Karpas-422 (cell line): Measurements from ENCODE around the gene RNF166. TPM values are rescaled to one million over a fixed set of nuclear protein-coding genes. Genes with fewer than 3 reads are reported as not detected.
A peak's percentile ranks its signal among the peaks of the same experiment; 100 is the strongest.

ENCODE experiments used
- DNase-seq: peaks from one replicate; pipeline ENCODE4 v3.0.0-alpha.2; 2015
- H2AFZ ChIP-seq: fragments of 200-600 bp; sonication (generic); 2 replicates; pipeline ENCODE4 v1.6.1; 2014; ENCODE audit warnings: antibody characterized with exemption, low read length, mixed read lengths
- H3K27ac ChIP-seq: fragments of 200-600 bp; sonication (generic); 2 replicates; pipeline ENCODE4 v1.5.1; 2014; ENCODE audit warnings: mild to moderate bottlenecking, low read length, moderate library complexity
- H3K27me3 ChIP-seq: fragments of 200-600 bp; sonication (generic); 2 replicates; pipeline ENCODE4 v1.6.1; 2014; ENCODE audit warnings: low read length, mixed read lengths
- H3K36me3 ChIP-seq: fragments of 200-600 bp; sonication (generic); 2 replicates; pipeline ENCODE4 v1.6.1; 2014; ENCODE audit warnings: low read length, mixed read lengths; ENCODE audit not compliant: insufficient read depth
- H3K4me1 ChIP-seq: fragments of 200-600 bp; sonication (generic); 2 replicates; pipeline ENCODE4 v1.6.1; 2014; ENCODE audit warnings: mild to moderate bottlenecking, low read length, mixed read lengths
- H3K4me2 ChIP-seq: fragments of 200-600 bp; sonication (generic); 2 replicates; pipeline ENCODE4 v1.6.1; 2014; ENCODE audit warnings: low read length, low read depth, mild to moderate bottlenecking; ENCODE audit not compliant: poor library complexity, severe bottlenecking
- H3K4me3 ChIP-seq: fragments of 200-600 bp; sonication (generic); 2 replicates; pipeline ENCODE4 v1.5.1; 2014; ENCODE audit warnings: mild to moderate bottlenecking, antibody characterized with exemption, low read length, mixed read lengths
- H3K79me2 ChIP-seq: fragments of 200-600 bp; sonication (generic); 2 replicates; pipeline ENCODE4 v1.6.1; 2014; ENCODE audit warnings: mild to moderate bottlenecking, low read length, mixed read lengths
- H3K9ac ChIP-seq: fragments of 200-600 bp; sonication (generic); 2 replicates; pipeline ENCODE4 v1.6.0; 2014; ENCODE audit warnings: low read length
- H3K9me2 ChIP-seq: fragments of 200-600 bp; sonication (generic), shearing (Covaris generic); replicated peaks from 2 replicates; pipeline ENCODE4 v1.6.0; 2014; ENCODE audit warnings: mild to moderate bottlenecking, low read length, moderate library complexity; ENCODE audit not compliant: insufficient read depth
- H3K9me3 ChIP-seq: fragments of 300-700, 200-600 bp; sonication (generic); 2 replicates; pipeline ENCODE4 v1.6.1; 2014; ENCODE audit warnings: low read length, mixed read lengths
- H4K20me1 ChIP-seq: fragments of 200-600 bp; sonication (generic); 2 replicates; pipeline ENCODE4 v1.6.1; 2014; ENCODE audit warnings: mild to moderate bottlenecking, antibody characterized with exemption, low read length, low read depth; ENCODE audit not compliant: insufficient read depth
- total RNA-seq: library from RNA; depleted of rRNA; stranded (reverse); fragments of >200 nt; shearing (Covaris generic); gene quantifications from 2 replicates; pipeline ENCODE4 v1.2.3, GENCODE V29; 2014; ENCODE audit warnings: low replicate concordance

RNF166 gene
- total RNA-seq, 1 experiment from 2014 or later = 16.9 TPM

- H3K9ac ChIP-seq = no peak overlapping the region
- H3K4me1 ChIP-seq = peaks cover 2% of the 10 kb centered on the region
These were observed 6.3 kb upstream of the RNF166 start for GRCh38 chr16:88712362-88712979.

GRCh38 chr16:88711750-88712340, 5.6 kb upstream of the RNF166 start:
- no peak overlapping the region for H3K9ac ChIP-seq

More at GRCh38 chr16:88712362-88712979, 6.3 kb upstream of the RNF166 start:
- H3K36me3 ChIP-seq = no peaks in the 10 kb centered on the region
- H3K27ac ChIP-seq = no peak overlapping the region
- H2AFZ ChIP-seq = no peak overlapping the region
- no peak overlapping the region for H3K4me3 ChIP-seq
- no peaks in the 10 kb centered on the region for H4K20me1 ChIP-seq
- no peak overlapping the region for H3K4me2 ChIP-seq
- no peaks in the 10 kb centered on the region for H3K27me3 ChIP-seq
- peaks cover 13% of the 10 kb centered on the region for H3K79me2 ChIP-seq
- H3K9me3 ChIP-seq = no peaks in the 10 kb centered on the region
- DNase-seq = no peak
- H3K9me2 ChIP-seq = no peaks in the 10 kb centered on the region

GRCh38 chr16:88710556-88710955, 4.3 kb upstream of the RNF166 start:
- H3K9me2 ChIP-seq = no peaks in the 10 kb centered on the region
- no peaks in the 10 kb centered on the region for H4K20me1 ChIP-seq
- H2AFZ ChIP-seq = no peak overlapping the region
- H3K27ac ChIP-seq = no peak overlapping the region
- peaks cover 8% of the 10 kb centered on the region for H3K4me1 ChIP-seq
- H3K9me3 ChIP-seq = no peaks in the 10 kb centered on the region
- no peaks in the 10 kb centered on the region for H3K36me3 ChIP-seq
- no peak for DNase-seq
- H3K4me2 ChIP-seq = no peak overlapping the region
- H3K79me2 ChIP-seq = peaks cover 24% of the 10 kb centered on the region
- H3K27me3 ChIP-seq = no peaks in the 10 kb centered on the region
- no peak overlapping the region for H3K4me3 ChIP-seq
- no peak overlapping the region for H3K9ac ChIP-seq

More at GRCh38 chr16:88711750-88712340, 5.6 kb upstream of the RNF166 start:
- H3K27me3 ChIP-seq = no peaks in the 10 kb centered on the region
- no peak overlapping the region for H3K27ac ChIP-seq
- no peak overlapping the region for H3K4me3 ChIP-seq
- no peak overlapping the region for H2AFZ ChIP-seq
- H3K4me1 ChIP-seq = peaks cover 7% of the 10 kb centered on the region
- no peaks in the 10 kb centered on the region for H3K9me3 ChIP-seq
- H3K4me2 ChIP-seq = no peak overlapping the region
- peaks cover 19% of the 10 kb centered on the region for H3K79me2 ChIP-seq
- no peaks in the 10 kb centered on the region for H3K9me2 ChIP-seq
- no peak for DNase-seq
- no peaks in the 10 kb centered on the region for H4K20me1 ChIP-seq
- H3K36me3 ChIP-seq = no peaks in the 10 kb centered on the region

GRCh38 chr16:88706965-88707826, 988 bp upstream of the RNF166 start:
- Histone ChIP-seq H3K36me3 (no peaks in the 10 kb centered on the region), H3K27ac (no peak overlapping the region), H4K20me1 (peaks cover 21% of the 10 kb centered on the region; the same call in 1 of the 2 replicates), H2AFZ (no peak overlapping the region; the same call in 1 of the 2 replicates), H3K27me3 (no peaks in the 10 kb centered on the region), H3K9ac (peak overlapping the region; percentile 83), H3K79me2 (peaks cover 24% of the 10 kb centered on the region), H3K4me3 (peak overlapping the region; percentile 84), H3K9me3 (no peaks in the 10 kb centered on the region), H3K4me1 (peaks cover 29% of the 10 kb centered on the region), H3K4me2 (peak overlapping the region; percentile 98), H3K9me2 (no peaks in the 10 kb centered on the region)
- DNase-seq = peak; percentile 55

- H3K27me3 ChIP-seq = no peaks in the 10 kb centered on the region
- H3K27ac ChIP-seq = no peak overlapping the region
- H3K9me3 ChIP-seq = no peaks in the 10 kb centered on the region
- peak overlapping the region; percentile 98 for H3K4me2 ChIP-seq
- H4K20me1 ChIP-seq = peaks cover 21% of the 10 kb centered on the region; the same call in 1 of the 2 replicates
- peak overlapping the region; percentile 84 for H3K4me3 ChIP-seq
- no peak overlapping the region for H2AFZ ChIP-seq
- peak; percentile 54 for DNase-seq
- H3K4me1 ChIP-seq = peaks cover 43% of the 10 kb centered on the region
- peak overlapping the region; percentile 83 for H3K9ac ChIP-seq
- peaks cover 29% of the 10 kb centered on the region for H3K79me2 ChIP-seq
- no peaks in the 10 kb centered on the region for H3K36me3 ChIP-seq
- no peaks in the 10 kb centered on the region for H3K9me2 ChIP-seq
These were observed 393 bp downstream of the RNF166 start for GRCh38 chr16:88705801-88706228.

- Histone ChIP-seq H3K9me2 (no peaks in the 10 kb centered on the region), H2AFZ (no peak overlapping the region), H3K79me2 (peaks cover 29% of the 10 kb centered on the region), H3K27ac (no peak overlapping the region), H4K20me1 (peaks cover 21% of the 10 kb centered on the region; the same call in 1 of the 2 replicates), H3K9me3 (no peaks in the 10 kb centered on the region), H3K4me2 (peak overlapping the region; percentile 98), H3K4me1 (peaks cover 49% of the 10 kb centered on the region), H3K36me3 (no peaks in the 10 kb centered on the region), H3K27me3 (no peaks in the 10 kb centered on the region), H3K9ac (peak overlapping the region; percentile 83), H3K4me3 (peak overlapping the region; percentile 84)
- peak; percentile 66 for DNase-seq
These were observed 1.0 kb downstream of the RNF166 start for GRCh38 chr16:88705076-88705684.

- Histone ChIP-seq H3K9me2 (no peaks in the 10 kb centered on the region), H3K4me2 (peak overlapping the region; percentile 15), H3K9ac (0 out of 2 replicates have a peak overlapping the region, but pooled peaks have one; percentile 22), H3K9me3 (no peaks in the 10 kb centered on the region), H3K4me1 (peaks cover 51% of the 10 kb centered on the region), H3K79me2 (peaks cover 28% of the 10 kb centered on the region), H3K27me3 (no peaks in the 10 kb centered on the region), H4K20me1 (peaks cover 21% of the 10 kb centered on the region; the same call in 1 of the 2 replicates), H3K36me3 (no peaks in the 10 kb centered on the region), H3K4me3 (no peak overlapping the region), H3K27ac (no peak overlapping the region), H2AFZ (no peak overlapping the region)
- DNase-seq = no peak
These were observed 2.5 kb downstream of the RNF166 start for GRCh38 chr16:88703486-88704309.
